Stimulated activated CD4-positive, alpha-beta T cell treated with anti-CD3 and anti-CD28 coated beads, Interleukin-2, amount 100 ng/mL, for 4 hours (primary cell): Measurements from ENCODE around the gene ARMH4.

Experiments
- DNase-seq: peaks from one replicate; pipeline ENCODE4 v3.0.0-alpha.2; 2020; ENCODE audit warnings: low read depth

ARMH4 gene

GRCh38 chr14:57960946-57961785 lies 190.8 kb downstream of the ARMH4 start:
- DNase-seq = no peak

- DNase-seq = no peak
These were observed 194.6 kb downstream of the ARMH4 start for GRCh38 chr14:57957441-57957840.
